ENCODE measurements around the gene ISOC2. TPM values are rescaled to one million over a fixed set of nuclear protein-coding genes. Genes with fewer than 3 reads are reported as not detected.
"Not testable (repeated sequence)": the region's sequence is repeated elsewhere in the genome, so short reads cannot be mapped to it uniquely, and the experiment has no call there.

The ISOC2 gene
- polyA plus RNA-seq, 1 donor, result 30.4 TPM

DNA sequence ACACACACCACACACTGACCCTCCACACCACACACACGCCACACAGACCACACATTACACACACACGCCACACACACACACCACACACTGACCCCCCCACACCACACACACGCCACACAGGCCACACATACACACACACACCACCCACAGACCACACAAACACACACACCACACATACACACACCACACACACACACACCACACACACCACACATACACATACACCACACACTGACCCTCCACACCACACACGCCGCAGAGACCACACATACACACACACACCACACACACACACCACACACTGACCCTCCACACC, 13.3 kb downstream of the ISOC2 start:
- peaks cover 76% of the 10 kb centered on the region for H3K27me3 ChIP-seq (ENCODE audit: control insufficient read depth, insufficient read depth, low read length)
- not testable (repeated sequence) for H3K4me3 ChIP-seq (ENCODE audit: low read length); DNase-seq; H3K27ac ChIP-seq (ENCODE audit: low read length); H3K4me1 ChIP-seq (ENCODE audit: control insufficient read depth, insufficient read depth, low read length); H3K9me3 ChIP-seq (ENCODE audit: control insufficient read depth, low read depth, low read length); H3K36me3 ChIP-seq (ENCODE audit: control insufficient read depth, insufficient read depth, low read length)
- WGBS (ENCODE audit: insufficient coverage, low lambda C conversion rate), result no CpG with 5 or more reads among the region's 5 CpGs

DNA sequence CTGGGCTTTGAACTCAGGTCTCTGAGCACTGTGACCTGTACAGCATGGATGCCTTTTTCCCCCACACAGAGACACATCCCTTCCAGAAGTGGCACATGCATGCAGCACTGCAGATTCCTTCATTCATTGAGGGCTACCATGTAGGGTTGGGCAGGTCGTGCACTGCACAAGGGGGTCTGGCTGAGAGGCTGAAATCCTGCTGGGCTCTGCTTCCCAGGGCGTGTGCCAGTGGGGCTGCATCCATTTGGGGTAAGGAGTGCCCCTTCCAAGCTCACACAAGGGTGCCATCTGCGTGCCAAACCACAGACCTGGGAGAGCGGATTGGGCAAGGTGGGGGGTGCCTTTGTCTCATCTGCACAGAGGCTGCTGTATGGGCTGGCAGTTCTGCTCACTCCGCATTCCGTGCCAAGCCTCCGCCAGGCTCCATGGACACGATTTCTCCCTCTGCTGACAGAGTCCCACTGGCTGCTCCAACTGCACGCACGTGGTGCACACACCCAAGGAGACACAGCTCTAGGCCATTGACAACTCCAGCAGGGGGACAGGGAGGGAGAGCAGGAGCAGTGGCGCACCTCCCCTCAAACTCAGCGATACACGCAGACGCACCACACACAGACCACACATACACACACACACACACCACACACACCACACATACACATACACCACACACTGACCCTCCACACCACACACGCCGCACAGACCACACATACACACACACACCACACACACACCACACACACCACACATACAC, 13.8 kb downstream of the ISOC2 start:
- WGBS (ENCODE audit: insufficient coverage, low lambda C conversion rate), result no CpG with 5 or more reads among the region's 16 CpGs
- DNase-seq, result no peak
- H3K27ac ChIP-seq (ENCODE audit: low read length), result no peak overlapping the region
- H3K4me1 ChIP-seq (ENCODE audit: control insufficient read depth, insufficient read depth, low read length), result no peaks in the 10 kb centered on the region
- H3K36me3 ChIP-seq (ENCODE audit: control insufficient read depth, insufficient read depth, low read length), result no peaks in the 10 kb centered on the region
- H3K27me3 ChIP-seq (ENCODE audit: control insufficient read depth, insufficient read depth, low read length), result peaks cover 79% of the 10 kb centered on the region
- no peak overlapping the region for H3K4me3 ChIP-seq (ENCODE audit: low read length)
- H3K9me3 ChIP-seq (ENCODE audit: control insufficient read depth, low read depth, low read length), result peaks cover 9% of the 10 kb centered on the region

DNA sequence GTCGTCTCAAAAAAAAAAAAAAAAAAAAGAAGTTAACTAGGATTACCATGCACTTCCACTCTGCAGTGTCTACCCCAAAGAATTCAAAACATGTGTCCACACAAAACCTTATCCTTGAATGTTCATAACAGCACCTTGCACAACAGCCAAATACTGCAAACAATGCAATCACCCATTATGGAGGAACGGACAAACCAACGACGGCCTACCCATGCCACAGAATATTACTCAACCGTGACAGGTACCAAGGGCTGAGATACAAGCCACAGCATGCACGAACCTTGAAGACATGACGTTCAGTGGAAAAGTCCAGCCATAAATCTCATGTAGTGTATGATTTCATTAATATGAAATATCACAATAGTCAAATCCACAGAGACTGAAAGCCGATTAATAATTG, 15.4 kb downstream of the ISOC2 start:
- H3K27ac ChIP-seq (ENCODE audit: low read length), result no peak overlapping the region
- no peak for DNase-seq
- peaks cover 76% of the 10 kb centered on the region for H3K27me3 ChIP-seq (ENCODE audit: control insufficient read depth, insufficient read depth, low read length)
- peaks cover 9% of the 10 kb centered on the region for H3K9me3 ChIP-seq (ENCODE audit: control insufficient read depth, low read depth, low read length)
- WGBS (ENCODE audit: insufficient coverage, low lambda C conversion rate), result no CpG with 5 or more reads among the region's 8 CpGs
- no peaks in the 10 kb centered on the region for H3K36me3 ChIP-seq (ENCODE audit: control insufficient read depth, insufficient read depth, low read length)
- no peak overlapping the region for H3K4me3 ChIP-seq (ENCODE audit: low read length)
- no peaks in the 10 kb centered on the region for H3K4me1 ChIP-seq (ENCODE audit: control insufficient read depth, insufficient read depth, low read length)

DNA sequence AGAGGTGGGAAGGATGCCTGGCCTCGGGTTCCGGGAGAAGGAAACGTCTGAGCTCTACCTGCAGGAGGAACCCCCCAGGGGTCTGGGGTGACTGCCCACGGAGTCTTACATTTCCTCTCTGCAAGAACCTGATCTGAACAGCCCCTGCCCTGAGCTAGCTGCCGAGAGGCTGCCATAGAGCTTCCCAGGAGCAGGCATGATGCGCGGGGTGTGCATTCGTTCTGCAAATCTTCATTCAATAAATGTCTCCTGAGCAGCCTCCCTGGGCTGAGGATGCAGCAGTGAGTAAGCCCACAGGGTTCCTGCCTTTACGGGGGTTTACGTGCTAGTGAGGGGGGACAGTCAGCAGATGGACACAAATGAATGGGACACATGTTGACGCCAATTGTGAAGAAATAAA, 16.8 kb downstream of the ISOC2 start:
- WGBS (ENCODE audit: insufficient coverage, low lambda C conversion rate), result 74% methylated on average over 3 of the region's 11 CpGs
- Histone ChIP-seq H3K9me3 (ENCODE audit: control insufficient read depth, low read depth, low read length) (peaks cover 14% of the 10 kb centered on the region), H3K27me3 (ENCODE audit: control insufficient read depth, insufficient read depth, low read length) (peaks cover 79% of the 10 kb centered on the region)

DNA sequence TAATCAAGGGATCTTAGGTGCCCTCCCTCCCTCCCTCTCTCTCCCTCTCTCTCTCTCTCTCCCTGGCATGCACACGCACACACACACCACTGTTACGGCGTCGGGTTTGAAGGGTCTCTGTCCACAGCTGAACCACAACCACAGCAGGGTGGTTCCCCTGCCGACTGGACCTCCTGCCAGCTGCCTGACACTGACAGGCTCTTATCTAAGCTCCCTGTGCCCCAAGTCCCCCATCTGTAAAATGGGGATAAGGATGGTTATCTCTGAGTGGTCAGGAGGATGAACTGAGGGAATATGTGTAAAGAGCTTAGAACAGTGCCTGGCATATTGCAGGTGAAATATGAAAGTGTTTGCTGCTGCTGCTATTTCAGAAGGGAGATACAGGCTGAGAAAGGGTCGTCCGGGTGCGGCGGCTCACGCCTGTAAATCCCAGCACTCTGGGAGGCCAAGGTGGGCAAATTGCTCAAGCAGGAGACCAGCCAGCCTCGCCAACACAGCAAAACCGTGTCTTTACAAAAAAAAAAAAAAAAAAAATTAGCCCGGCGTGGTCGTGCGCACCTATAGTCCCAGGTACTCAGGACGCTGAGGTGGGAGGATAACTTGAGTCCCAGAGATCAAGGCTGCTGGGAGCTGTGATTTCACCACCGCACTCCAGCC, 17.5 kb downstream of the ISOC2 start:
- Histone ChIP-seq H3K4me3 (ENCODE audit: low read length) (no peak overlapping the region), H3K9me3 (ENCODE audit: control insufficient read depth, low read depth, low read length) (peaks cover 9% of the 10 kb centered on the region), H3K4me1 (ENCODE audit: control insufficient read depth, insufficient read depth, low read length) (peaks cover 4% of the 10 kb centered on the region), H3K27ac (ENCODE audit: low read length) (no peak overlapping the region), H3K27me3 (ENCODE audit: control insufficient read depth, insufficient read depth, low read length) (peaks cover 79% of the 10 kb centered on the region), H3K36me3 (ENCODE audit: control insufficient read depth, insufficient read depth, low read length) (no peaks in the 10 kb centered on the region)
- no CpG with 5 or more reads among the region's 18 CpGs for WGBS (ENCODE audit: insufficient coverage, low lambda C conversion rate)
- no peak for DNase-seq

More for the DNA sequence above, 16.8 kb downstream of the ISOC2 start:
- Histone ChIP-seq H3K4me1 (ENCODE audit: control insufficient read depth, insufficient read depth, low read length) (peaks cover 4% of the 10 kb centered on the region), H3K36me3 (ENCODE audit: control insufficient read depth, insufficient read depth, low read length) (no peaks in the 10 kb centered on the region), H3K27ac (ENCODE audit: low read length) (no peak overlapping the region), H3K4me3 (ENCODE audit: low read length) (no peak overlapping the region)
- no peak for DNase-seq

DNA sequence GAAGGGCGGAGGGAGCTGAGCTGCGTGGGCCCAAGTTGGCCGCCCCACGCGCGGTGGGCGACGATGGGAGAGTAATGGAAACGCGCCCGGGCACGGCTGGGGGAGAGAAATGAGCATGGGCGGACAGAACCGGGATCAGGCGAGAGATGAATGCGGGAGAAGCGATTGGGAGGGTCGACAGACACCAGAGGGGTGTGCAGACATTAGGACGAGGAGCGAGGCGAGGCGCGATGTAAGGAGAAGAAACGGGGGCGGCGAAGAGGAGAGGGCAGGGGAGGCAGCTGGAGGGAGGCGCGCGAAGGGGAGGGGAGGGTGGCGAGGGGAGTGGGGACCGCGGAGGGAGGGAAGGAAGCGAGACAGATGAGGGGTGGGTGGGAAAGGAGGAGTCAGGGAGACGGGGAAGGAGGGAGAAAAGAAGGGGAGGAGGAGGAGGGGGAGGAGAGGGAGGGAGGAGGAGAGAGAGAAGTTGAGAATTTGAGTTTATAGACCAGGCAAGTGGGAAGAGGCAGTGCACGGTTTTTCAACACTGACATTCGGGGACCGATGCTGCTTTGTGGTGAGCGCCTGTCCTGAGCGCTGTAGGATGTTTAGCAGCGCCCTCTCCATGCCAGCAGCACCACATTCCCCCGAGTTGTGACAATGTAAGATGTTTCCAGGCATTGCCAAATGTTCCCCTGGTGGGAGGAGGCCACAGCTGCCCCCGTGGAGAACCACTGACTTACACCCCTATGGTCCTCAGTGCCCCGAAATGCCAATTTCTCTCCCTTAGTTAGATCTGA, 18.2 kb downstream of the ISOC2 start, which contains the start of gene SHISA7:
Gene SHISA7 (minus strand): TSS at position 256 of the 779 bp plus-strand sequence. CDS start 437 bp downstream, outside the sequence.
- no peak within 1 kb of the TSS for H3K4me3 ChIP-seq (ENCODE audit: low read length)
- peaks cover 86% of the 10 kb centered on the region for H3K27me3 ChIP-seq (ENCODE audit: control insufficient read depth, insufficient read depth, low read length)
- H3K9me3 ChIP-seq (ENCODE audit: control insufficient read depth, low read depth, low read length), result peaks cover 9% of the 10 kb centered on the region
- WGBS (ENCODE audit: insufficient coverage, low lambda C conversion rate), result no CpG with 5 or more reads among the region's 43 CpGs
- no peak for DNase-seq
- no peak within 1 kb of the TSS for H3K27ac ChIP-seq (ENCODE audit: low read length)
- H3K36me3 ChIP-seq (ENCODE audit: control insufficient read depth, insufficient read depth, low read length), result no peaks in the 10 kb centered on the region
- H3K4me1 ChIP-seq (ENCODE audit: control insufficient read depth, insufficient read depth, low read length), result peaks cover 4% of the 10 kb centered on the region

DNA sequence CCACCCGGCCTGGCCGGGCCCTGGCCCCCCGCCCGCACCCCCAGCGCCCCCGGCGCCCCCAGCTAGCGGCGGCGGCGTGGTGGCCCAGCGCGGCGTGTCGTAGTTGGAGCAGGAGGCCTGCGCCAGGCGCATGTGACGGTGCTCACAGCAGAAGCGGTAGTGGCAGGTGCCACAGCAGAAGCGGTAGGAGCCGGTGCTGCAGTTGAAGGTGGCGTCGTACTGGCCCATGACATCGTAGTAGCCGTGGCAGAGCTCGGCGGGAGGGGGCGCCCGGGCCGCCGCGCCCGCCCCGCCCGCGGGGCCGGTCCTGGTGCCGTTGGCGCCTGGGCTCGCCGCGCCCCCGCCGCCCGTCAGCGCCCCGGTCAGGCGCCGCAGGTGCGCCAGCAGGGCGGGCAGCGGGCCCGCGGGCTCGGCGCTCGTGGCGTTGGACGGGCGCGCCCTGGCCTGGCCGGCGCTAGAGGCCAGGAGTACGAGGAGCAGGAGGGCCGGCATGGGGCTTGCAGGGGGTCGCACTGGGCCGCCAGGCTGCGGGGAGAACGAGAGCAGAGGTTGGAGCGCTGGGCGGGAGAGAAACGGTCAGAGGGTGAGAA, 19.0 kb downstream of the ISOC2 start:
- H3K4me1 ChIP-seq (ENCODE audit: control insufficient read depth, insufficient read depth, low read length), result peaks cover 4% of the 10 kb centered on the region
- DNase-seq, result no peak
- no peak overlapping the region for H3K4me3 ChIP-seq (ENCODE audit: low read length)
- WGBS (ENCODE audit: insufficient coverage, low lambda C conversion rate), result no CpG with 5 or more reads among the region's 72 CpGs
- H3K27ac ChIP-seq (ENCODE audit: low read length), result no peak overlapping the region
- H3K36me3 ChIP-seq (ENCODE audit: control insufficient read depth, insufficient read depth, low read length), result no peaks in the 10 kb centered on the region
- peaks cover 84% of the 10 kb centered on the region for H3K27me3 ChIP-seq (ENCODE audit: control insufficient read depth, insufficient read depth, low read length)
- peaks cover 9% of the 10 kb centered on the region for H3K9me3 ChIP-seq (ENCODE audit: control insufficient read depth, low read depth, low read length)

DNA sequence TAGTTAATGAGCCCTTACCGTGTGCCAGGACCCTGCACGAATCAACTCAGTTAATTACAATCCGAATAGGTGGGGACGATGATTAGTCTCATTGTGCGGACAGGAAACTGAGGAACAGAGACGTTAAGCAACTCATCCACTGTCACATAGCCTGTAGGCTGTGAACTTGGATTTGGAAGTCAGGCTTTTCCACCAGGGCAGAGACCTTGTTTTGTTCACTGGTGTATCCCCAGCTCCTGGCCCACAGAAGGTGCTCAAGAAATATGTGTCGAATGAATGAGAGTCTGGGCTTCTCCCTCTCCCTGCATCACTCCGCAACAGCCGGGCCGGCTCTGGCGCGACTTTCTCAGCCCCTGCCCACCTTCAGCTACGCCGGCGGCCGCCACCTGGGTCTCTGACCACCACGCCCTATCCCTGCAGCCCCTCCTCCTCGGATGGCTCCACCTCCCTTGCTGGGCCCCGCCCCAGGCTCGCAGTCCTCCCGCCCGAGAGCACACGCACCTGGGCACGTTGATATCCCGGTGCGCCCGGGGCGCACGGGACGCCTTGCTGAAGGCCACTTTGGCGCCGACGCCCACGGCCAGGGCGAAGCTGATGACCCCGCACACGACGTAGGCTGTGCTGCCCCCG, 19.6 kb downstream of the ISOC2 start:
- Histone ChIP-seq H3K4me1 (ENCODE audit: control insufficient read depth, insufficient read depth, low read length) (peaks cover 4% of the 10 kb centered on the region), H3K9me3 (ENCODE audit: control insufficient read depth, low read depth, low read length) (peaks cover 9% of the 10 kb centered on the region), H3K27me3 (ENCODE audit: control insufficient read depth, insufficient read depth, low read length) (peaks cover 80% of the 10 kb centered on the region), H3K4me3 (ENCODE audit: low read length) (no peak overlapping the region), H3K36me3 (ENCODE audit: control insufficient read depth, insufficient read depth, low read length) (no peaks in the 10 kb centered on the region), H3K27ac (ENCODE audit: low read length) (no peak overlapping the region)
- DNase-seq, result no peak
- WGBS (ENCODE audit: insufficient coverage, low lambda C conversion rate), result no CpG with 5 or more reads among the region's 39 CpGs

DNA sequence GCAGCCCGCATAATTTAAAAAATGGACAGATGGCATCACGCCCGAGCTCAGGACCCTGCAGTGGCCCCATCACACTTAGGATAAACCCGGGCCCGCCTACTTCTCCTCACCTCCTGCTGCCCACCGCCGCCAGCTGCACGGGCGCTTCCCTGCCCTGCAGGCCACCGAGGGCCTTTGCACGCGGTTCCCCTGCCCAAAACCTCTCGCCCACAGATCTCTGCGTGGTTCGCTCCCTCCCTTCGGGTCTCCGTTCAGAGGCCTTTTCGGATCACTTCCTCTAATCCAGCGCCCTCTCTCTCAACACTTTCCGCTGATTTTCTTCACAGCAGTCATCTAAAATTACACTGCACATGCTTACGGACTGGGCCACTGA, 20.1 kb downstream of the ISOC2 start:
- 60% methylated on average over 1 of the region's 21 CpGs for WGBS (ENCODE audit: insufficient coverage, low lambda C conversion rate)
- no peaks in the 10 kb centered on the region for H3K36me3 ChIP-seq (ENCODE audit: control insufficient read depth, insufficient read depth, low read length)
- H3K9me3 ChIP-seq (ENCODE audit: control insufficient read depth, low read depth, low read length), result peaks cover 9% of the 10 kb centered on the region
- peaks cover 79% of the 10 kb centered on the region for H3K27me3 ChIP-seq (ENCODE audit: control insufficient read depth, insufficient read depth, low read length)
- H3K4me3 ChIP-seq (ENCODE audit: low read length), result no peak overlapping the region
- H3K27ac ChIP-seq (ENCODE audit: low read length), result no peak overlapping the region
- DNase-seq, result no peak
- peaks cover 4% of the 10 kb centered on the region for H3K4me1 ChIP-seq (ENCODE audit: control insufficient read depth, insufficient read depth, low read length)

All from large intestine (tissue), 3 donors.